HepG2 (cell line): ENCODE results near the gene ADAM22. TPM values are rescaled to one million over a fixed set of nuclear protein-coding genes. Genes with fewer than 3 reads are reported as not detected.

ENCODE experiments used
- ATAC-seq: fragments of 200-7000 bp; cut with Tn5 transposase; 3 replicates; pipeline ENCODE4 v1.9.1; 2020; ENCODE audit warnings: mild to moderate bottlenecking, moderate library complexity
- BruUV-seq: library from RNA; stranded (reverse); fragments of 400-500 nt; replicated peaks from 2 replicates; lab custom pipeline; 2021; lab: Mats Ljungman, UMichigan
- CTCF ChIA-PET: fragments of 300-600 bp; formaldehyde crosslinking; extraction: SDS; loops from one replicate; lab custom pipeline; 2021; ENCODE audit warnings: low total read pairs, inconsistent platforms, low intra/inter-chr PET ratio; lab: Yijun Ruan, JAX
- POLR2A ChIA-PET: fragments of 350-600 bp; sonication (Branson Sonifier 250); formaldehyde crosslinking; loops from one replicate; lab custom pipeline; 2020; ENCODE audit warnings: antibody characterized with exemption, inconsistent platforms; lab: Yijun Ruan, JAX
- DNase-seq: peaks from one replicate; pipeline ENCODE4 v3.0.0-alpha.2; 2015; ENCODE audit warnings: low spot score
- FAIRE-seq: peaks from 3 replicates; lab custom pipeline; 2011; peaks lifted over from hg19 to GRCh38; lab: Jason Lieb, UNC
- H2AFZ ChIP-seq: one replicate; pipeline ENCODE4 v1.6.1; 2011; ENCODE audit warnings: low read length, inconsistent platforms
- H3K27ac ChIP-seq: fragments of 300-600 bp; 3 replicates; pipeline ENCODE4 v1.8.0; 2011; ENCODE audit warnings: mixed run types, mild to moderate bottlenecking, mixed read lengths, low read length, inconsistent platforms; ENCODE audit not compliant: insufficient read depth; ENCODE audit errors: extremely low read length
- H3K27me3 ChIP-seq, 2 experiments: fragments of 200-600 bp in 1 of 2; 2 replicates in 1 of 2; 3 replicates in 1 of 2; pipeline versions ENCODE4 v1.6.0 to v1.8.0; 2011; ENCODE audit warnings: low read length in 2 of 2, mild to moderate bottlenecking in 2 of 2, moderate library complexity in 2 of 2, inconsistent platforms in 1 of 2; ENCODE audit not compliant: insufficient read depth in 2 of 2, control insufficient read depth in 1 of 2
- H3K36me3 ChIP-seq, 2 experiments: fragments of 200-600 bp in 1 of 2; replicated peaks in 1 of 2; 2 replicates in 1 of 2; 3 replicates in 1 of 2; pipeline versions ENCODE4 v1.5.1 to v1.8.0; 2011; ENCODE audit warnings: low read length in 2 of 2, inconsistent platforms in 1 of 2; ENCODE audit not compliant: insufficient read depth in 2 of 2, control insufficient read depth in 1 of 2
- H3K4me1 ChIP-seq: 2 replicates; pipeline ENCODE4 v1.5.1; 2012; ENCODE audit warnings: low read length, inconsistent platforms; ENCODE audit not compliant: insufficient read depth
- H3K4me2 ChIP-seq: 2 replicates; pipeline ENCODE4 v1.6.0; 2011; ENCODE audit warnings: low read depth, low read length, inconsistent platforms
- H3K4me3 ChIP-seq, 3 experiments: fragments of 200-600 bp in 1 of 3; sonication (generic), shearing (Covaris generic) in 1 of 3; replicated peaks in 1 of 3; 2 replicates each; pipeline ENCODE4 v1.5.1; 2011 to 2016; ENCODE audit warnings: low read length in 3 of 3, inconsistent platforms in 2 of 3, low read depth in 2 of 3, mild to moderate bottlenecking in 2 of 3, control low read depth in 1 of 3, mixed read lengths in 1 of 3; ENCODE audit not compliant: insufficient read depth in 1 of 3
- H3K79me2 ChIP-seq: one replicate; pipeline ENCODE4 v1.6.1; 2011; ENCODE audit warnings: low read length, inconsistent platforms; ENCODE audit not compliant: insufficient read depth
- H3K9ac ChIP-seq: 2 replicates; pipeline ENCODE4 v1.6.0; 2011; ENCODE audit warnings: mild to moderate bottlenecking, low read depth, low read length, inconsistent platforms; ENCODE audit not compliant: insufficient read depth
- H3K9me3 ChIP-seq: 2 replicates; pipeline ENCODE4 v1.5.1; 2012; ENCODE audit warnings: mild to moderate bottlenecking, low read length
- H4K20me1 ChIP-seq: 2 replicates; pipeline ENCODE4 v1.6.0; 2011; ENCODE audit warnings: inconsistent platforms, mild to moderate bottlenecking, low read length, moderate library complexity; ENCODE audit not compliant: insufficient read depth
- ATM ChIP-seq: fragments of 450-650 bp; IDR thresholded peaks from 2 replicates; pipeline ENCODE4 v1.7.1; 2017; ENCODE audit warnings: mild to moderate bottlenecking, borderline replicate concordance
- HNF1A ChIP-seq, 2 experiments: sonication (generic) in 1 of 2; formaldehyde crosslinking in 1 of 2; IDR thresholded peaks; 2 replicates each; pipeline versions ENCODE4 v1.4.0 to v1.6.1; 2016 to 2020; ENCODE audit warnings: borderline replicate concordance in 1 of 2, low read depth in 1 of 2, mild to moderate bottlenecking in 1 of 2, missing genetic modification reagents in 1 of 2
- IRF2 ChIP-seq: IDR thresholded peaks from 2 replicates; pipeline ENCODE4 v1.6.1; 2018; ENCODE audit warnings: missing genetic modification reagents, missing compliant biosample characterization
- MXD1 ChIP-seq: sonication (generic); formaldehyde crosslinking; IDR thresholded peaks from 2 replicates; pipeline ENCODE4 v1.4.0; 2020; ENCODE audit warnings: mild to moderate bottlenecking, missing genetic modification reagents
- MXD4 ChIP-seq: IDR thresholded peaks from 2 replicates; pipeline ENCODE4 v1.6.1; 2016; ENCODE audit warnings: mild to moderate bottlenecking, missing biosample characterization, missing genetic modification reagents
- NAIF1 ChIP-seq: sonication (generic); formaldehyde crosslinking; IDR thresholded peaks from 2 replicates; pipeline ENCODE4 v1.5.0; 2020; ENCODE audit warnings: mild to moderate bottlenecking, missing genetic modification reagents, borderline replicate concordance
- PRPF4 ChIP-seq: fragments of 200-400 bp; formaldehyde crosslinking; IDR thresholded peaks from 2 replicates; pipeline ENCODE4 v1.6.1; 2016; ENCODE audit warnings: low read length, low read depth; ENCODE audit not compliant: poor library complexity, severe bottlenecking
- SMARCC2 ChIP-seq: fragments of 450-650 bp; IDR thresholded peaks from 2 replicates; pipeline ENCODE4 v1.6.1; 2017; ENCODE audit warnings: antibody characterized with exemption, mild to moderate bottlenecking
- STAG1 ChIP-seq: sonication (generic); formaldehyde crosslinking; IDR thresholded peaks from 2 replicates; pipeline ENCODE4 v1.4.0; 2020; ENCODE audit warnings: missing genetic modification reagents
- TBL1XR1 ChIP-seq: fragments of 150-350 bp; IDR thresholded peaks from 2 replicates; pipeline ENCODE4 v1.6.1; 2014; ENCODE audit warnings: borderline replicate concordance, low read length; ENCODE audit not compliant: partially characterized antibody
- TSC22D2 ChIP-seq: sonication (generic); formaldehyde crosslinking; IDR thresholded peaks from 2 replicates; pipeline ENCODE4 v1.5.1; 2020; ENCODE audit warnings: missing genetic modification reagents, mild to moderate bottlenecking, borderline replicate concordance
- WIZ ChIP-seq: sonication (generic); formaldehyde crosslinking; IDR thresholded peaks from 2 replicates; pipeline ENCODE4 v1.5.1; 2020; ENCODE audit warnings: mild to moderate bottlenecking, missing genetic modification reagents
- ZFP1 ChIP-seq: IDR thresholded peaks from 2 replicates; pipeline ENCODE4 v1.6.1; 2016
- ZMYM4 ChIP-seq: sonication (generic); formaldehyde crosslinking; IDR thresholded peaks from 2 replicates; pipeline ENCODE4 v1.8.1; 2023; ENCODE audit warnings: mild to moderate bottlenecking, missing genetic modification reagents
- ZNF790 ChIP-seq: sonication (generic); formaldehyde crosslinking; IDR thresholded peaks from 2 replicates; pipeline ENCODE4 v1.8.0; 2022; ENCODE audit warnings: missing genetic modification reagents, mild to moderate bottlenecking, borderline replicate concordance
- WGBS: methylation state at CpG from one replicate; pipeline ENCODE4 v1.1.6; 2017; ENCODE audit warnings: low lambda C conversion rate; 5-methylcytosine and 5-hydroxymethylcytosine counted together
- in situ Hi-C: cut with HindIII; loops from 2 replicates; pipeline ENCODE4 v1.10.0; 2017; ENCODE audit warnings: low pct_unique_long_range_greater_than_20kb; ENCODE audit not compliant: extremely low pct_ligation_motif_present
- intact Hi-C: fragments of 100-400 bp; cut with micrococcal nuclease; formaldehyde crosslinking; loops from one replicate; pipeline ENCODE4 v1.10.0; 2022; ENCODE audit not compliant: unreplicated experiment
- polyA plus RNA-seq, 8 experiments: library from polyadenylated mRNA; depleted of rRNA in 3 of 8; stranded (reverse) in 7 of 8; unstranded in 1 of 8; fragments of >200 nt; fragmentation: Illumina TruSeq in 4 of 8; extraction: Trizol in 4 of 8; gene quantifications; 2 replicates each; pipeline versions ENCODE4 v1.2.1 to v1.2.3, GENCODE V29; 2011 to 2016; ENCODE audit warnings: low read depth in 4 of 8, missing spikeins in 1 of 8, mixed read lengths in 1 of 8; ENCODE audit not compliant: insufficient read depth in 1 of 8
- total RNA-seq, 5 experiments: library from RNA; depleted of rRNA; stranded (reverse); fragments of >200 nt; fragmentation: Illumina TruSeq; extraction: Trizol; gene quantifications; 2 replicates each; pipeline ENCODE4 v1.2.3, GENCODE V29; 2016; ENCODE audit warnings: low read depth in 1 of 5
- TF ChIP-seq, protein P1 (sequence below): sonication (generic); formaldehyde crosslinking; IDR thresholded peaks from 2 replicates; pipeline ENCODE4 v1.4.0; 2020; ENCODE audit warnings: mild to moderate bottlenecking, missing genetic modification reagents

Gene ADAM22
- total and polyA plus RNA-seq, 2 of the 13 experiments (the other 11 are each of a cell fraction or from before 2014, with no cell fraction given): 1.9 to 6.7 TPM

GRCh38 chr7:88244258-88244657 is 310.2 kb downstream of the ADAM22 start:
- H3K27me3 ChIP-seq: no peaks in the 10 kb centered on the region
- no peak overlapping the region for H3K27ac ChIP-seq
- intact Hi-C loops: loop anchor here (10.0 kb wide), 1 partner anchor 1381 kb away; no protein-coding TSS in a partner anchor
- 5% methylated on average over 1 of the region's 1 CpG for WGBS
- ATAC-seq (no peak), DNase-seq (no peak), FAIRE-seq (no peak)
- ChIA-PET CTCF (interaction anchor here (1.4 to 2.2 kb wide), 3 partner anchors 114 to 1379 kb away, joined by 3 to 7 read pairs (median 7); no protein-coding TSS in a partner anchor), POLR2A (no interaction called here)
- no peak for TF ChIP-seq HNF1A (IDR thresholded peaks at IDR 0.05; ENCODE audit: low read depth)
- TF ChIP-seq HNF1A (CRISPR knock-in tag; IDR thresholded peaks at IDR 0.05; ENCODE audit: borderline replicate concordance): no peak
- TF ChIP-seq ZMYM4 (CRISPR knock-in tag): no peak
- TF ChIP-seq ZNF790 (CRISPR knock-in tag): no peak
- no peak for TF ChIP-seq WIZ (CRISPR knock-in tag)
- no peak for TF ChIP-seq IRF2
- no peak for TF ChIP-seq MXD4 (CRISPR knock-in tag)
- TF ChIP-seq STAG1 (CRISPR knock-in tag): no peak
- TF ChIP-seq PRPF4: no peak
- no peak for TF ChIP-seq TBL1XR1
- TF ChIP-seq, protein P1, sequence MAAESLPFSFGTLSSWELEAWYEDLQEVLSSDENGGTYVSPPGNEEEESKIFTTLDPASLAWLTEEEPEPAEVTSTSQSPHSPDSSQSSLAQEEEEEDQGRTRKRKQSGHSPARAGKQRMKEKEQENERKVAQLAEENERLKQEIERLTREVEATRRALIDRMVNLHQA (CRISPR knock-in tag): no peak
- no peak for TF ChIP-seq MXD1 (CRISPR knock-in tag)
- TF ChIP-seq ATM: no peak
- TF ChIP-seq TSC22D2 (CRISPR knock-in tag): no peak
- TF ChIP-seq ZFP1 (CRISPR knock-in tag): no peak
- TF ChIP-seq NAIF1 (CRISPR knock-in tag): no peak
- TF ChIP-seq SMARCC2: no peak
- H3K4me2 ChIP-seq: no peak overlapping the region
- no TSS peak for BruUV-seq
- no peak overlapping the region for H3K9ac ChIP-seq
- no peaks in the 10 kb centered on the region for H4K20me1 ChIP-seq
- no peaks in the 10 kb centered on the region for H3K4me1 ChIP-seq
- no peak overlapping the region for H3K4me3 ChIP-seq
- H2AFZ ChIP-seq: no peak overlapping the region
- no peaks in the 10 kb centered on the region for H3K36me3 ChIP-seq
- in situ Hi-C loops: loop anchor here (25.0 kb wide), 1 partner anchor 593 kb away; no protein-coding TSS in a partner anchor
- no peaks in the 10 kb centered on the region for H3K79me2 ChIP-seq
- no peaks in the 10 kb centered on the region for H3K9me3 ChIP-seq
